ENCODE data around the gene GPC3.

- TF ChIP-seq ELF4 (IDR thresholded peaks at IDR 0.05) (no peak), L3MBTL2 (conservative IDR thresholded peaks at IDR 0.05) (no peak), TARDBP (IDR thresholded peaks at IDR 0.05) (no peak), SP1 (IDR thresholded peaks at IDR 0.05) (no peak), SUZ12 (IDR thresholded peaks at IDR 0.05) (no peak), FOXA1 (IDR thresholded peaks at IDR 0.05) (no peak), BHLHE40 (IDR thresholded peaks at IDR 0.05; ENCODE audit: borderline replicate concordance) (no peak), HDGF (IDR thresholded peaks at IDR 0.05; ENCODE audit: borderline replicate concordance) (no peak), LEF1 (IDR thresholded peaks at IDR 0.05; ENCODE audit: borderline replicate concordance) (no peak), NFRKB (IDR thresholded peaks at IDR 0.05) (no peak), FOXM1 (IDR thresholded peaks at IDR 0.05; ENCODE audit: borderline replicate concordance) (no peak), CTBP1 (IDR thresholded peaks at IDR 0.05; ENCODE audit: borderline replicate concordance) (no peak)
- TF ChIP-seq, protein P1, sequence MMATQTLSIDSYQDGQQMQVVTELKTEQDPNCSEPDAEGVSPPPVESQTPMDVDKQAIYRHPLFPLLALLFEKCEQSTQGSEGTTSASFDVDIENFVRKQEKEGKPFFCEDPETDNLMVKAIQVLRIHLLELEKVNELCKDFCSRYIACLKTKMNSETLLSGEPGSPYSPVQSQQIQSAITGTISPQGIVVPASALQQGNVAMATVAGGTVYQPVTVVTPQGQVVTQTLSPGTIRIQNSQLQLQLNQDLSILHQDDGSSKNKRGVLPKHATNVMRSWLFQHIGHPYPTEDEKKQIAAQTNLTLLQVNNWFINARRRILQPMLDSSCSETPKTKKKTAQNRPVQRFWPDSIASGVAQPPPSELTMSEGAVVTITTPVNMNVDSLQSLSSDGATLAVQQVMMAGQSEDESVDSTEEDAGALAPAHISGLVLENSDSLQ (IDR thresholded peaks at IDR 0.05) = no peak
These were observed 375.3 kb downstream of the GPC3 start for GRCh38 chrX:133610056-133610455.

All from HEK293T (cell line).